AG04449 (cell line): ENCODE measurements around the gene PAX4.

Experiments
- CTCF ChIA-PET: fragments of 350-600 bp; formaldehyde crosslinking; extraction: SDS; loops from one replicate; lab custom pipeline; 2021; ENCODE audit warnings: antibody characterized with exemption; lab: Yijun Ruan, JAX
- POLR2A ChIA-PET: fragments of 400-600, 350-600 bp; formaldehyde crosslinking; extraction: SDS; loops from one replicate; lab custom pipeline; 2020; ENCODE audit warnings: antibody characterized with exemption, inconsistent platforms; lab: Yijun Ruan, JAX
- DNase-seq: peaks from one replicate; pipeline ENCODE4 v3.0.0-alpha.2; 2010; ENCODE audit warnings: low read depth, low spot score
- H3K4me3 ChIP-seq: 2 replicates; pipeline ENCODE4 v1.5.1; 2011; ENCODE audit warnings: low read depth, mild to moderate bottlenecking, control low read depth, low read length
- TF ChIP-seq, protein P1 (sequence below): IDR thresholded peaks from one replicate; pipeline ENCODE4 v1.5.1; 2011; ENCODE audit warnings: mild to moderate bottlenecking, moderate library complexity, low read length, control low read depth, inconsistent platforms; ENCODE audit not compliant: insufficient read depth; ENCODE audit errors: missing control alignments

PAX4 gene

DNA sequence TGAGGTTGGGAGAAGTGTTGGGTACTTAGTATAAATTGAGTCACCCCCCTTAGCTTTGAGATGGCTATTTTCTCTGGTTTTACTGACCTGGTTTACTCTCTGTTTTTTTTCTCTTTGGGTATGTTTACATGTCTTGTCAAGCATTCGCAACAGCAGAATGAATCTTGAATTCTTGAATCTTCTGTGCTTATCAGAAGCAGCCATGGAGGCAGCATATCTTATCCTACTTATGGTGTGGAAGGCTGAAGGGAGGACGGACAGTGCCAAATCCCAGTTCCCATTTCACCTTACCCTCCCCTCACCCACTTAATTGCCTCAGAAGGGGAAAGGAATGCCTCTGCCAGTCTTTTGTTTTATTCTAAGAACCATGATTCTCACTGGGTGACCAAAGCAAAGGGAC is 37.8 kb upstream of the PAX4 start:
- H3K4me3 ChIP-seq: no peak overlapping the region
- ChIA-PET POLR2A (no interaction called here), CTCF (interaction anchor here (1.4 kb wide), 1 partner anchor 11 kb away, joined by 4 read pairs; no protein-coding TSS in a partner anchor)
- DNase-seq: no peak
- TF ChIP-seq, protein P1, sequence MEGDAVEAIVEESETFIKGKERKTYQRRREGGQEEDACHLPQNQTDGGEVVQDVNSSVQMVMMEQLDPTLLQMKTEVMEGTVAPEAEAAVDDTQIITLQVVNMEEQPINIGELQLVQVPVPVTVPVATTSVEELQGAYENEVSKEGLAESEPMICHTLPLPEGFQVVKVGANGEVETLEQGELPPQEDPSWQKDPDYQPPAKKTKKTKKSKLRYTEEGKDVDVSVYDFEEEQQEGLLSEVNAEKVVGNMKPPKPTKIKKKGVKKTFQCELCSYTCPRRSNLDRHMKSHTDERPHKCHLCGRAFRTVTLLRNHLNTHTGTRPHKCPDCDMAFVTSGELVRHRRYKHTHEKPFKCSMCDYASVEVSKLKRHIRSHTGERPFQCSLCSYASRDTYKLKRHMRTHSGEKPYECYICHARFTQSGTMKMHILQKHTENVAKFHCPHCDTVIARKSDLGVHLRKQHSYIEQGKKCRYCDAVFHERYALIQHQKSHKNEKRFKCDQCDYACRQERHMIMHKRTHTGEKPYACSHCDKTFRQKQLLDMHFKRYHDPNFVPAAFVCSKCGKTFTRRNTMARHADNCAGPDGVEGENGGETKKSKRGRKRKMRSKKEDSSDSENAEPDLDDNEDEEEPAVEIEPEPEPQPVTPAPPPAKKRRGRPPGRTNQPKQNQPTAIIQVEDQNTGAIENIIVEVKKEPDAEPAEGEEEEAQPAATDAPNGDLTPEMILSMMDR: no peak

DNA sequence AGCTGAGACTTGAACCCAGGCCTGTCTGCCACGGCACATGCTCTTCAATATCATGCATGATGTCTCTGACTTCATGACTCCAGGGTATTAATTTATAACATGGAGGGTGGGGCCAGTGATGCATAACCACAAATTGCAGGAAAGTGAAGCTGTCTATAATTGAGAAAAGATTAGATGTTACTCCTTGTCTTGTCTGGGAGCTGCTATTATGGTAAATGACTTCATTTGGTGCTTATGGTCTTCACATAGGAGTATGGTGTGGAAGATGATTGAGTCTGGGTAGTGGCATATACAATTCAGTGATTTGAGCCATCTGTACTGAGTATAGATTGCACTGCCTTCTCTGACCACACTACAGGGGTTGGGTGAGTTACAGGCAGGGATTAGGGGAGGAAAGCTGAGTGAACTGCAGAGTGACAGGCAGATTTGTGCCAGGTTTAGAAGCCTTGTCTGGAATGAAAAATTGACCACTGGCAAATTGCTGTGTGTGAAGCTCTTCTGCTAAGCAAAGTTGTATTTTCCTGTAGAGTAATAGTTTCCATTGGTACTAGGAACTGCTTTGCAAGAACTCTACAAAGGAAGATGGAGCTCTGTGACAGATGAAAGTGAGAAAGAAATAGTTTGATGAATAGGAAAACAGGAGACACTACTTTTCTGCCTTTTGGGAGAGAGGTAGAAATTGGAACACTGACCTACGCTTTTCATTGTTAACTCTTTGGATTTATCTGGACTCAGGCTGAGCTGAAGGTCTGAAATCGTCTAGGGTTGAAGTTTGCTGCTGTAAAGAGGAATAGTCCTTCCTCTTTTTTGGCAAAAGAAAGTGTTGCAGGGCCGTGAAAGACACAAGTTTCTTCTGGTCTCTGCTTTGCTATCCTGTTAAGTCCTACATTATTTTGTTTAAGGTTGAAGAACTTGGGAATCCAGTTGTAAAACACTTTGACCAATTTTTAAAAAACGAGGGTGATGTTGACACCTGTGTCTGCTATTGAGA is 36.8 kb upstream of the PAX4 start:
- no peak for DNase-seq
- TF ChIP-seq, protein P1: no peak
- H3K4me3 ChIP-seq: peak overlapping the region; percentile 0; the same call in 1 of the 2 replicates
- CTCF ChIA-PET: interaction anchor here (0.9 to 1.5 kb wide), 3 partner anchors 8 to 555 kb away, joined by 3 to 4 read pairs (median 3); no protein-coding TSS in a partner anchor
- POLR2A ChIA-PET: interaction anchor here (0.7 to 0.8 kb wide), 2 partner anchors 11 to 12 kb away, joined by 5 read pairs; no protein-coding TSS in a partner anchor

DNA sequence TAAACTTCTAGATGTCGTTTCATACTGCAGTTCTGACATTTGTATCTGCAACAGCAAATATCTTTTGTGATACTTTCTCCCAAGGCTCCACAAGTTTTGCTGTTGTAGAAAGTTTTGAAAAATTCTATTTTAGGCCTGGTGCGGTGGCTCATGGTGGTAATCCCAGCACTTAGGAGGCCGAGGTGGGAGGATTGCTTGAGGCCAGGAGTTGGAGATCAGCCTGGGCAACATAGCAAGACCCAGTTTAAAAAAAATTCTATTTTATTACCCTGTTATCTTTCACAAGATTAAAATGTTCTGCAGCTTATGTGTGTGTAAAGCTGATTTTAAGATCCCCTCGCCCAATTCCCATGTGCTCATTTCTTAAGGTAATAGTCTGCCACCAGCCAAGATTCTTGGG is 35.5 kb upstream of the PAX4 start:
- DNase-seq: no peak
- H3K4me3 ChIP-seq: peak overlapping the region; percentile 99
- TF ChIP-seq, protein P1: no peak
- ChIA-PET CTCF (interaction anchor here (1.1 to 1.5 kb wide), 3 partner anchors 11 to 556 kb away, joined by 3 to 4 read pairs (median 3); no protein-coding TSS in a partner anchor), POLR2A (no interaction called here)

DNA sequence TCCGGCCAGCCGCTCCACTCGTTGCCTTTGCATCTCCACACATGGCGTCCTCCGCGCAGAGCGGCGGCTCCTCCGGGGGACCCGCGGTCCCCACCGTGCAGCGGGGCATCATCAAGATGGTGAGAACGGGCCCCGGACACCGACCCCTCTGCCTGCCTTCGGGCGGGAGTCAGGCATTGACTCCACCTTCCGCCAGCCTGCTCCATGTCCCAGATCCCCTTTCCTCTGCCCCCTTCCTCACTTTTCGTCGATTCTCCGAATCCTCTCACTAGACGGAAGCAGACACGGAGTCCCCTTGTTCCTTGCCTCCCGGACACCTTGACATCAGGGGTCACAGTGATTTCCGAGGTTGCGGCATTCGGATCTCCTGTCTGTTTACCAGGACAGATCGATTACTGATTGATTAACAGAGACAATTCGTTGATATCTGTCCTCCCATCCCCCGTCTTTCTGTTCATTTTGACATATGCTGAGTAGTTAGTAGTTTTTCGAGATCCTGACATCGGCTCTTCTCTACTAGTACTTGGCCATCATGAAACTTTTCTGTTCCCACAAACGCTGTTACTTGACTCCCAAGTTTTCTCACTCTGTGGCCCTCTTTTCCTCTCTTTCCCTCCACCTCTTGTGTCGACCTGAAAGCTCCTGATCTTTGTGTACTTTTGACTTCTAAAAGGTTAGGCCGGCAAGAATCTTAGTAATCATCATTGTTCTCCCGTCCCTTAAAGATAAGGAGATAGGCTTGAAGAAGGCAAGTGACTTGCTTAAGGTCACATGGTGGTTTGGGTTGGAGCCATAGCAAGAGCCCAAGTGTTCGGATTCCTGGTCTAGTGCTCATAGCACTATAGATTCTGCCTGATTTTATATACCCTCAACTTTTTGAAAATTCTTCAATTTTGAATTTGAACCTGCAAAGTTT is 34.6 kb upstream of the PAX4 start:
- H3K4me3 ChIP-seq: peak overlapping the region; percentile 99
- TF ChIP-seq, protein P1: no peak
- POLR2A ChIA-PET: no interaction called here
- DNase-seq: no peak
- CTCF ChIA-PET: interaction anchor here (0.6 to 1.1 kb wide), 3 partner anchors 8 to 21 kb away, joined by 3 to 4 read pairs (median 3); no protein-coding TSS in a partner anchor

DNA sequence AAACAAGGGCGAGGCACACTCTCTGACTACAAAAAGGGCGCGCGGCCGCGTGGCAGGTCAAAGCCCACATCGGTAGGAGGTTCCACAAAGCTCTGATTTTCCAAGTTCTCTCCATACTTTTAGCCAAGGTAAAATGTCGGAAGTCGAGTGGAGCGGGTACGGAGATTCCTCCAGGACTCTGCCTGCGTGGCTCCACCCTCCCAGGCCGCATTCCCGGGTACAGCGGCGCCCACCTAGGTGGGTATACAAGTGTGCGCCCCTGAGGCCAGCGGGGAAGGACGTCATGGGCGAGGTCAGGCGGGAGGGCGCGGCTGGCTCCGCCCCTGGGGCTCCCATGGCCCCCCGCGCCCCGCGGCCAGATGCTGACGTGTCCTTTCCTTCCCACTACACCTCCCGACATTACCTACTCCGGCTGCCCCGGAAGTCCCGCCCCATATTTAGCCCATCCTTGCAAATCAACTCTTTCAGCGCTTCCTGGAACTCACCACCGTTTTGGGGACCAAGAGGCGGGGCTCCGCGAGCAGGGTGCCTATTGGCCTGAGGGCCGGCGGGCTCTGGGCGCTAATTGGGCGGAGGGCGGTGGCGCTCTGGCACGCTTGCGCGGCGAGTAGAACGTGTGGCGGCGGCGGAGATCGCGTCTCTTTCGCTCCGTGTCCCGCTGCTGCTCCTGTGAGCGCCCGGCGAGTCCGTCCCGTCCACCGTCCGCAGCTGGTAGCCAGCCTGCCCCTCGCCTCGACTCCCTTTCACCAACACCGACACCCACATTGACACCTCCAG is 33.8 kb upstream of the PAX4 start, which contains the start of gene SND1:
SND1 (plus strand) TSS at position 639 of the 777 bp plus-strand sequence. CDS start 180 bp downstream, outside the sequence.
- CTCF ChIA-PET: no interaction called here
- TF ChIP-seq, protein P1: no peak
- POLR2A ChIA-PET: interaction anchor here (0.9 kb wide), 1 partner anchor 23 kb away, joined by 3 read pairs; no protein-coding TSS in a partner anchor

More for the DNA sequence above, 33.8 kb upstream of the PAX4 start, which contains the start of gene SND1:
- peak; percentile 95 for DNase-seq
- H3K4me3 ChIP-seq: peak within 1 kb of the TSS; percentile 99
